ENCODE results near the gene COX8A. TPM values are rescaled to one million over a fixed set of nuclear protein-coding genes. Genes with fewer than 3 reads are reported as not detected.

The COX8A gene
- total and polyA plus RNA-seq, 9 of the 15 experiments (the other 6 are each of a cell fraction or from before 2014, with no cell fraction given), result 274 to 1,206 (median 526) TPM

DNA sequence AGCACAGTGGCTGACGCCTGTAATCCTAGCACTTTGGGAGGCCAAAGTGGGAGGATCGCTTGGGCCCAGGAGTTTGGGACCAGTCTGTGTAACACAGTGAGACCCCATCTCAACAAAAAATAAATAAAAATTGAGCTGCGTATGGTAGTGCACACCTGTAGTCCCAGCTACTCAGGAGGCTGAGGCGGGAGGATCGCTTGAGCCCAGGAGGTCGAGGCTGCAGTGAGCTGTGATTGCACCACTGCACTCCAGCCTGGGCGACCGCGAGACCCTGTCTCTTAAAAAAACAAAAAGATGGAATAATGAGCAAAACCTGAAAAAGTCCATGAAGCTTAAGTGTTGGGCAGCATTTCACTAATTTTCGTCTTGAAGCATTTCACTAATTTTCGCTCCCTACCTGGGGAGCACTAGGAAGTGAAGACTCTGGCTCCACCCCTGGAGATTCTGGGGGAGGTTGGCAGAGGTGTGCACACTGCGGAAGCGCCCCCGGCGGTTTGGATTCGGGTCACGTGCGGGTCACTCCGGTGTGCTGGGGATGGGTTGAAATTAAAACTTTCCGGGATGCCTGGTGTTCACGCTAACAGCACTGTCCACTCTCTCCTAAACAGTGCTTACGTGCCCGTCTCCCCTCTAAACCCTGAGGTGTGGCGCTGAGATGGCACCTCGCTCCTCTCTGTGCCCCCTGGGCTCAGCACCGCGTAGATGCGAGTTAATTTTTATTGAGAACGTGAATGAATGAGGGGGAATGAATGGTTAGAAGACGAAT, 36.5 kb upstream of the COX8A start:
- 25% methylated on average over 30 of the region's 30 CpGs for WGBS (ENCODE audit: insufficient coverage, low coverage, missing lambda C conversion rate)
- Histone ChIP-seq H3K36me3 (ENCODE audit: control insufficient read depth, insufficient read depth, low read length) (peaks cover 25% of the 10 kb centered on the region), H3K9me1 (ENCODE audit: control insufficient read depth, insufficient read depth, low read length) (no peaks in the 10 kb centered on the region), H3K9ac (ENCODE audit: insufficient read depth in 1 of 2, low read depth in 2 of 2, low read length in 2 of 2) (peak overlapping the region; percentile 70 to 93), H2AFZ (ENCODE audit: low read depth, low read length) (peak overlapping the region; percentile 97), H4K20me1 (replicated peaks; ENCODE audit: control insufficient read depth, insufficient read depth, low read length) (no peaks in the 10 kb centered on the region), H3K27me3 (ENCODE audit: control insufficient read depth in 2 of 2, insufficient read depth in 2 of 2, low read length in 2 of 2) (no peaks in the 10 kb centered on the region), H3K27ac (ENCODE audit: extremely low read depth, low read depth, low read length) (peak overlapping the region; percentile 72), H3K4me3 (peak overlapping the region; percentile 72), H3K4me2 (ENCODE audit: insufficient read depth, low read length) (peak overlapping the region; percentile 88), H3K4me1 (replicated peaks in 1 of 2; ENCODE audit: control insufficient read depth in 2 of 2, insufficient read depth in 2 of 2, low read length in 2 of 2) (peaks cover 34% of the 10 kb centered on the region in 2 experiments), H3K9me3 (replicated peaks; ENCODE audit: control insufficient read depth, insufficient read depth, low read depth, low read length) (no peaks in the 10 kb centered on the region), H3K79me2 (ENCODE audit: control insufficient read depth, insufficient read depth, low read length) (peaks cover 41% of the 10 kb centered on the region)
- DNase-seq (ENCODE audit: extremely low read depth in 1 of 4, low spot score in 3 of 4) (peak; percentile 59 to 73 (median 66)), ATAC-seq (peak; percentile 42), FAIRE-seq (no peak)
- no TSS peak for BruUV-seq (replicated peaks)
- intact Hi-C loops (cut with micrococcal nuclease) (no loop called here), in situ Hi-C loops (cut with MboI) (no loop called here)
- CTCF ChIA-PET (ENCODE audit: low intra/inter-chr PET ratio), result interaction anchor here (0.6 kb wide), 1 partner anchor 99 kb away, joined by 4 read pairs; no protein-coding TSS in a partner anchor
- POLR2A ChIA-PET, result interaction anchor here (0.6 kb wide), 1 partner anchor 334 kb away, joined by 5 read pairs; no protein-coding TSS in a partner anchor
- TF ChIP-seq ZNF699 (CRISPR knock-in tag; IDR thresholded peaks at IDR 0.05; ENCODE audit: insufficient replicate concordance), result no peak
- TF ChIP-seq RCOR1 (IDR thresholded peaks at IDR 0.05; ENCODE audit: borderline replicate concordance in 1 of 2, low read depth in 2 of 2, low read length in 2 of 2), result no peak
- TF ChIP-seq CHD2 (IDR thresholded peaks at IDR 0.05; ENCODE audit: low read depth, low read length), result no peak
- no peak for TF ChIP-seq ZNF224 (CRISPR knock-in tag; IDR thresholded peaks at IDR 0.05)
- TF ChIP-seq ZNF277 (CRISPR knock-in tag; IDR thresholded peaks at IDR 0.05; ENCODE audit: borderline replicate concordance), result no peak
- peak in 1 of 3 experiments; percentile 54; a peak in 1 of 6 replicates for TF ChIP-seq ZBTB11 (CRISPR knock-in tag; IDR thresholded peaks at IDR 0.05)
- TF ChIP-seq GABPA (tag; conservative IDR thresholded peaks at IDR 0.05; ENCODE audit: low read depth), result peak; percentile 48; the same call in 1 of the 2 replicates

All from K562 (cell line).